Measurements from ENCODE around the gene CSNK1G1.
A peak's percentile ranks its signal among the peaks of the same experiment; 100 is the strongest.
"Not testable (repeated sequence)": the region's sequence is repeated elsewhere in the genome, so short reads cannot be mapped to it uniquely, and the experiment has no call there.

The CSNK1G1 gene

DNA sequence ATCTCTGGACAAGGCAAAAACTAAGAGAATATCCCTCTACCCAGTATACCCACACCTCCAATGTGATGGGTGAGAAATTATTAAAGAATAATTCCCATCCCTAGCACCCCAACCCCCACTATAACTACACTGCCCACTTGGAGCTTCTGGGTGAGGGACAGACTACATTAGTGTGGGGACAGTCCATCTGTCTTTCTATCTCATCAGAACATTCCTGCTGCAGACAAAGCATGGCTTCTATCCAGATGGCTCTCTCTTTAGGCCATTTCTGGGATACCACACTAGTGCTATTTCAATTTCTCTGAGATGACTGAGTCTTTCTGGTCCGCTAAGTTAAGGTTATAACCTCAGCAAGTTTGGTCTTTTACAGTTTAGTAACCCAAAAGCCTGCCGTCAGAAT, 6.6 kb downstream of the CSNK1G1 start:
- DNase-seq (ENCODE audit: low read depth in 2 of 2): no peak

GRCh38 chr15:64348455-64348854, 7.5 kb downstream of the CSNK1G1 start:
- no peak for DNase-seq (ENCODE audit: low read depth in 2 of 2)

- not testable (repeated sequence) for DNase-seq (ENCODE audit: low read depth in 2 of 2)
Measured at GRCh38 chr15:64346242-64346641, 9.7 kb downstream of the CSNK1G1 start.

DNA sequence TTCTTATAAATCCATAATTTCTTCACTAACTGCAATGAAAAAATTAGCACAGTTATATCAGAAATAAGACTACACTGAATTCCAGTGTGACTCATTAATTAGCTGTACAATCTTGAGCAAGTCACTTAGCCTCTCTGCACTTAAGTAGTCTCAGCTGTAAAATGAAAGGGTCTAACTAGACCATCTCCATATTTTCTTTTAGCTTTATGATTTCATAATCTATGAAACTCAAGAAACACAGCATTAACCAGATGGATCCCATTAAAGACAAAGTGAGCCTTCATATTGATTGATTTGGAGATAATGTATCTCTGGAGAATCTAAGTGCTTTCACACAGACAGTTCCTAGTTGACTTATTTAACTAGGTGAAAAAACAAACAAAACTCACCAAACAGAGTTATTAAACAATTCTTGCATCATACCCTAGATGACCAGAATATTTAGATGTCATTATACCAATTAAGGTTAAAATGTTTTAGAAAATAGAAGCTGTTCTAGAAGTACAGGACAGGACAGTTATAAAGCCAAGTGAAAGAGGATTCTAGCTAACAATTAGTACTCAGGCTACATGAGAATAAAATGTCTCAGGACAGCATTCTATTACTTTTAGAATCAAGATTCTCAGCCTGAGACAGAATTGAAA, 11.2 kb downstream of the CSNK1G1 start:
- DNase-seq (ENCODE audit: low read depth in 2 of 2): no peak

GRCh38 chr15:64343841-64344240, 12.1 kb downstream of the CSNK1G1 start:
- DNase-seq (ENCODE audit: low read depth in 2 of 2): no peak

GRCh38 chr15:64343222-64343621, 12.8 kb downstream of the CSNK1G1 start:
- no peak for DNase-seq (ENCODE audit: low read depth in 2 of 2)

- no peak for DNase-seq (ENCODE audit: low read depth in 2 of 2)
Measured at GRCh38 chr15:64341961-64342360, 14.0 kb downstream of the CSNK1G1 start.

DNA sequence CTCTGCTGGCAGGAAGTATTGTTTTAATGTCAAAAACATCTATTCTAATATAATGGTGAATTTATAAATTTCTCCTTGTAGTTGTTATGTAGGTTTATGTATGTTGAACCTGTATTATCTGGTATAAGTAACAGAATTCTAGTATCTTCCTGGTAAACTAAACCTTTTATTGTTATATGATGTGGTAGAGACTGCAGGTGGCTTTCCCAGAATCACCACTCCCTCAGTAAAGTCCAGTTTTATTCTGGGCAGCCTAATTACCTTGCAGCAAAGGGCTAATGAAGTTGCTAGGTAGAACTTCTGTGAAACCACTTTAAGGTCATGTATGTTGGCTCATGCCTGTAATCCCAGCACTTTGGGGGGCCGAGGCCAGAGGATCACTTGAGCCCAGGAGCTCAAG, 15.6 kb downstream of the CSNK1G1 start:
- DNase-seq (ENCODE audit: low read depth in 2 of 2): no peak

DNA sequence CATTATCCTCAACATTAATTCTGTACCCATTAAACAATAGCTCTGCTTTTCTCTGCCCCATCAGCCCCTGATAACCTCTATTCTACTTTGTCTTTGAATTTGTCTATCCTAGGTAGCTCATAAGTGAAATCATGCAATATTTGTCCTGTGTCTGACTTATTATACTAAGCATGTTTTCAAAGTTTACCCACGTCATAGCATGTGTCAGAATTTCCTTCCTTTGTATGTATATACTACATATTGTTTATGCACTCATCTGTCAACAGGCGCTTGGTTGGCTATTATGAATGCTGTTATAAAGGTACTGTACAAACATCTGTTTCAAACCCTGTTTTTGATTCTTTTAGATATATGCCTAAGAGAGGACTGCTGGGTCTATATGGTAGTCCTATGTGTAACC, 18.2 kb downstream of the CSNK1G1 start:
- no peak for DNase-seq (ENCODE audit: low read depth in 2 of 2)

DNA sequence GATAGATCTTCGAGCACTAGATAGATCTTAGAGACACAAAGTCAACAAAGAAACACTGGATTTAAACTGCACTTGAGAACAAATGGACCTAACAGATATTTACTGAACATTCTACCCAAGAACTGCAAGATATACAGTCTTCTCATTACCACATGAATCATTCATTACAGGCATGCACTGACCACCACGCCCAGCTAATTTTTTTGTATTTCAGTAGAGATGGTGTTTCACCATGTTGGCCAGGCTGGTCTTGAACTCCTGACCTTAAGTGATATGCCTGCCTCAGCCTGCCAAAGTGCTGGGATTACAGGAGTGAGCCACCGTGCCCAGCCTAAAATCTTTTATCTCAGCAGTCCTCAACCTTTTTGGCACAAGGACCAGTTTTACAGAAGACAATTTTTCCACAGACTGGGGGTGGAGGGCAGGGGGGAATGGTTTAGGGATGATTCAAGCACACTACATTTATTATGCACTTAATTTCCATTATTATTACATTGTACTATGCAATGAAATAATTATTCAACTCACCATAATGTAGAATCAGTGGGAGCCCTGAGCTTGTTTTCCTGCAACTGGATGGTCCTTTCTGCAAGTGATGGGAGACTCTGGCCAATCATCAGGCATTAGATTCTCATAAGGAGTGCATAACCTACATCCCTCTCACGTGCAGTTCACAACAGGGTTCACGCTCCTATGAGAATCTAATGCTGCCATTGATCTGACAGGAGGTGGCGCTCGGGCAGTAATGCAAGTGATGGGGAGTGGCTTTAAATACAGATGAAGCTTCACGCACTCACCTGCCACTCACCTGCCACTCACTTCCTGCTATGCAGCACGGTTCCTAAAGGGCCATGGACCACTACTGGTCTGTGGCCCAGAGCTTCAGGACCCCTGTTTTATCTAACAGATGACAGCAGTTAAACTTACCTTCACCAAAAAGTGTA, 21.7 kb downstream of the CSNK1G1 start:
- peak in 1 of 2 donors; percentile 2 for DNase-seq (ENCODE audit: low read depth in 2 of 2)

- no peak for DNase-seq (ENCODE audit: low read depth in 2 of 2)
Measured at GRCh38 chr15:64333516-64333915, 22.5 kb downstream of the CSNK1G1 start.

DNA sequence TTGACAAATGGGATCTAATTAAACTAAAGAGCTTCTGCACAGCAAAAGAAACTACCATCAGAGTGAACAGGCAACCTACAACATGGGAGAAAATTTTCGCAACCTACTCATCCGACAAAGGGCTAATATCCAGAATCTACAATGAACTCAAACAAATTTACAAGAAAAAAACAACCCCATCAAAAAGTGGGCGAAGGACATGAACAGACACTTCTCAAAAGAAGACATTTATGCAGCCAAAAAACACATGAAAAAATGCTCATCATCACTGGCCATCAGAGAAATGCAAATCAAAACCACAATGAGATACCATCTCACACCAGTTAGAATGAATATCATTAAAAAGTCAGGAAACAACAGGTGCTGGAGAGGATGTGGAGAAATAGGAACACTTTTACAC, 24.3 kb downstream of the CSNK1G1 start:
- DNase-seq (ENCODE audit: low read depth in 2 of 2): not testable (repeated sequence)

GRCh38 chr15:64326975-64327374, 29.0 kb downstream of the CSNK1G1 start:
- not testable (repeated sequence) for DNase-seq (ENCODE audit: low read depth in 2 of 2)

DNA sequence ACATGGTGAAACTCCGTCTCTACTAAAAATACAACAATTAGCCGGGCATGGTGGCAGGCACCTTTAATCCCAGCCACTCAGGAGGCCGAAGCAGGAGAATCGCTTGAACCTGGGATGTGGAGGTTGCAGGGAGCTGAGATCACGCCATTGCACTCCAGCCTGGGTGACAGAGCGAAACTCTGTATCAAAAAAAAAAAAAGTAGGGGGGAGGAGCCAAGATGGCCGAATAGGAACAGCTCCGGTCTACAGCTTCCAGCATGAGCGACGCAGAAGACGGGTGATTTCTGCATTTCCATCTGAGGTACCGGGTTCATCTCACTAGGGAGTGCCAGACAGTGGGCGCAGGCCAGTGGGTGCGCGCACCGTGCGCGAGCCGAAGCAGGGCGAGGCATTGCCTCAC, 29.5 kb downstream of the CSNK1G1 start:
- not testable (repeated sequence) for DNase-seq (ENCODE audit: low read depth in 2 of 2)

DNA sequence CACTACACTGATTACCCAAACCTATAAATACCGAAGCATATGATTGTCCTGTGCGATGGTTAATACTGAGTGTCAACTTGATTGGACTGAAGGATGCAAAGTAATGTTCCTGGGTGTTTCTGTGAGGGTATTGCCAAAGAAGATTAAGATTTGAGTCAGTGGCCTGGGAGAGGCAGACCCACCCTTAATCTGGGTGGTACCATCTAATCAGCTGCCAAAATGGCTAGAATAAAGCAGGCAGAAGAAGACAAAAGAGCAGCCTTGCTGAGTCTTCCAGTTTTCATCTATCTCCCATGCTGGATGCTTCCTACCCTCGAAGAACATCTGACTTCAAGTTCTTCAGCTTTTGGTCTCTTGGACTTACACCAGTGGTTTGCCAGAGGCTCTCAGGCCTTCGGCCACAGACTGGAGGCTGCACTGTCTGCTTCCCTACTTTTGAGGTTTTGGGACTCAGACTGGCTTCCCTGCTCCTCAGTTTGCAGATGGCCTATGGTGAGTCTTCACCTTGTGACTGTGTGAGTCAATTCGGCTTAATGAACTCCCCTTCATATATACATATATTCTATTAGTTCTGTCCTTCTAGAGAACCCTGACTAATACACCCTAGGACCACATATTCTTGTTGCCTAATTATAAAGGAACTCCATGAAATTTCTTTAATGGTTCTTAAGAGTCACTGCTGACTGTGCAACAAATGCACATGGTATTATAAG, 31.7 kb downstream of the CSNK1G1 start:
- no peak for DNase-seq (ENCODE audit: low read depth in 2 of 2)

DNA sequence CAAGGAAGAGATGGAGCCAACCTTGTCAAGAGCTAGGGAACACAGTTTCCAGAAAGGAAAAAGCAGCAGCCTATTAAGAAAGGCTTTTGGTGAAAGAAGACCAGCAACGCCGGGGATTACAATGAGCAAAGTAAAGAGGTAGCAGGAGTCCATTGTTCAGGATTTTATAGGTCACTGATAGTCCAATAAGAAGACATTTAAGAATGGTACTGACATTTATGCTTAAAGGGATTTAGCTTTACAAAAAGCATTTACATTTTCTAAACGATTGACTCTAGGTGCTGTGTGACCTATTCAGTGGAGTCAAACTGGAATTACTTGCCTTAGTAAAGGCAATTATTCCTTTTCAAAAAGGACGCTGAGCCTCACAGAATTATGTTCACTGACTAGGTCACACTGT, 40.8 kb downstream of the CSNK1G1 start:
- DNase-seq (ENCODE audit: low read depth in 2 of 2): no peak

DNA sequence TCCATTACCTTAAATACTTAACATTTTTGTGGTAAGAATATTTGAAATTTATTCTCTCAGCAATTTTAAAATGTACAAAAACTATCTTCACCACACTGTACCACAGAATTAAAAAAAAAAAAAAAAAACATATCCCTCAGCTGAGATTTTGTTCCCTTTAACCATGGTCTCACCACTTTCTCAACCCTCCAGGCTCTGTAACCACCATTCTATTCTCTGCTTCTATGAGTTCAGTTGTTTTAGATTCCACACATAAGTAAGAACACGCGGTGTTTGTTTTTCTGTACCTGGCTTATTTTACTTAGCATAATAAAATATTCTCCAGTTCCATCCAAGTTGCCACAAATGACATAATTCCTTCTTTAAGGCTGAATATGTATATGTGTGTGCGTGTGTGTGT, 41.5 kb downstream of the CSNK1G1 start:
- DNase-seq (ENCODE audit: low read depth in 2 of 2): no peak

- DNase-seq (ENCODE audit: low read depth in 2 of 2): no peak
Measured at GRCh38 chr15:64311566-64311965, 44.4 kb downstream of the CSNK1G1 start.

- no peak for DNase-seq (ENCODE audit: low read depth in 2 of 2)
Measured at GRCh38 chr15:64310036-64310435, 45.9 kb downstream of the CSNK1G1 start.

DNA sequence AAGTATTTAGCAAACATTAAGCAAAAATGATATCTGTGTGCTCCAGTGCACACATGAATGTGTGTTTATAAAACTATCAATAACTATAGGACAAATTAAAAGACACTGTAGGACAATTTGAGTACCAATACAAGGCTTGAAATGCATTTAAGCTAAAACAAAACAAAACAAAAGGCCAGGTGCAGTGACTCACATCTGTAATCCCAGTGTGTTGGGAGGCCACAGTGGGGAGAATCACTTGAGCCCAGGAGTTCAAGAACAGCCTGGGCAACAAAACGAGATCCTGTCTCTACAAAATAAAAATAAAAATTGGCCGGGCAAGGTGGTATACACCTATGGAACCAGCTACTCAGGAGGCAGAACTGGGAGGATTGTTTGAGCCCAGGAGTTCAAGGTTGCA, 50.7 kb downstream of the CSNK1G1 start:
- DNase-seq (ENCODE audit: low read depth in 2 of 2): no peak

DNA sequence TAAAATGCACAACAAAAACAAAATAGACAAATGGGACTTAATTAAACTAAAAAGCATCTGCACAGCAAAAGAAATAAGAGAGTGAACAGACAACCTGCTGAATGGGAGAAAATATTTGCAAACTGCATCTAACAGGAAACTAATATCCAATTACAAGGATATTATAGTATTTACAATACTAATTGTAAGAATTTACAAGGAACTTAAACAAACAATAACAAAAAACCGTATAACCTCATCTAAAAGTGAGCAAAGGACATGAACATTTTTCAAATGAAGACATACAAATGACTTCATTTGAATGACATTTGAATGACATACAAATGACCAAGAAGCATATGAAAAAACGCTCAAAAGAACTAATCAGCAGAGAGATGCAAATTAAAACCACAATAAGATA, 66.4 kb downstream of the CSNK1G1 start:
- DNase-seq (ENCODE audit: low read depth in 2 of 2): no peak

DNA sequence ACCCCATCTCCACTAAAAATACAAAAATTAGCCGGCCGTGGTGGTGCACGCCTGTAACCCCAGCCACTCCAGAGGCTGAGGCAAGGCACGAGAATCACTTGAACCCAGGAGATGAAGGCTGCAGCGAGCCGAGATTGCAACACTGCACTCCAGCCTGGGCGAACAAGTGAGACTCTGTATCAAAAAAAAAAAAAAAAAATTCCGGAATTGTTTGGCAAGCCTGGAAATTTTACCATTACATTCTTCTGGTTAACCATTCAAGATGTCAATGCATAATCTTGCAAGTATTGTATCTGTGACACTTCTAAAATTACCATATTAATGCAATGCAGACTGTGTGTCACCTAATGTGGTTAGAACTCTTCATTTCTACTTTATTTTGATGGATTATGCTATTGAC, 67.0 kb downstream of the CSNK1G1 start:
- no peak for DNase-seq (ENCODE audit: low read depth in 2 of 2)

- DNase-seq (ENCODE audit: low read depth in 2 of 2): no peak
Measured at GRCh38 chr15:64288577-64288976, 67.4 kb downstream of the CSNK1G1 start.

All from stimulated activated CD8-positive, alpha-beta memory T cell treated with anti-CD3 and anti-CD28 coated beads, Interleukin-15, amount 100 ng/mL, for 48 hours (primary cell).